Liver (tissue), 9 donors: Measurements from ENCODE around the gene BLID. TPM values are rescaled to one million over a fixed set of nuclear protein-coding genes. Genes with fewer than 3 reads are reported as not detected.

Experiments used
- DNase-seq: peaks from one replicate; pipeline ENCODE4 v3.0.0-alpha.2; 2017; ENCODE audit warnings: low spot score
- H3K27ac ChIP-seq, 2 donors: one replicate each; pipeline ENCODE4 v1.7.0; 2013; ENCODE audit warnings: inconsistent platforms in 2 of 2, low read length in 2 of 2, control low read depth in 1 of 2, low read depth in 1 of 2, mild to moderate bottlenecking in 1 of 2
- H3K27me3 ChIP-seq, 4 donors: one replicate each; pipeline versions ENCODE4 v1.6.1 to v1.7.0; 2013; ENCODE audit warnings: low read length in 3 of 4, inconsistent platforms in 1 of 4, mild to moderate bottlenecking in 1 of 4, moderate library complexity in 1 of 4; ENCODE audit not compliant: control insufficient read depth in 4 of 4, insufficient read depth in 4 of 4
- H3K36me3 ChIP-seq, 4 donors: one replicate each; pipeline versions ENCODE4 v1.6.1 to v1.7.0; 2013; ENCODE audit warnings: low read length in 3 of 4, mild to moderate bottlenecking in 3 of 4, low read depth in 1 of 4, moderate library complexity in 1 of 4; ENCODE audit not compliant: control insufficient read depth in 4 of 4, insufficient read depth in 3 of 4
- H3K4me1 ChIP-seq, 4 donors: one replicate each; pipeline versions ENCODE4 v1.6.1 to v1.7.0; 2013; ENCODE audit warnings: low read length in 3 of 4, mild to moderate bottlenecking in 3 of 4, moderate library complexity in 1 of 4; ENCODE audit not compliant: control insufficient read depth in 4 of 4, insufficient read depth in 4 of 4
- H3K4me3 ChIP-seq, 3 donors: one replicate each; pipeline versions ENCODE4 v1.6.1 to v1.7.0; 2013; ENCODE audit warnings: low read length in 3 of 3, control low read depth in 1 of 3, low read depth in 1 of 3, mild to moderate bottlenecking in 1 of 3
- H3K9ac ChIP-seq, 2 donors: one replicate each; pipeline ENCODE4 v1.7.0; 2013; ENCODE audit warnings: low read length in 2 of 2, mild to moderate bottlenecking in 2 of 2, moderate library complexity in 2 of 2, control low read depth in 1 of 2, low read depth in 1 of 2
- H3K9me3 ChIP-seq, 4 donors: one replicate each; pipeline versions ENCODE4 v1.6.1 to v1.7.0; 2013; ENCODE audit warnings: low read length in 3 of 4; ENCODE audit not compliant: control insufficient read depth in 4 of 4
- ATF3 ChIP-seq: IDR thresholded peaks from 2 replicates; pipeline ENCODE4 v1.6.1; 2016; ENCODE audit warnings: antibody characterized with exemption
- CTCF ChIP-seq: fragments of 150-350 bp; IDR thresholded peaks from 2 replicates; pipeline ENCODE4 v1.5.1; 2017; ENCODE audit warnings: improper control_type of control experiment, low read depth, low read length; ENCODE audit not compliant: missing input control
- EGR1 ChIP-seq, 2 donors: IDR thresholded peaks; 2 replicates each; pipeline ENCODE4 v1.6.1; 2016 to 2018; ENCODE audit warnings: antibody characterized with exemption in 2 of 2, low read depth in 2 of 2
- FOXA1 ChIP-seq: IDR thresholded peaks from 2 replicates; pipeline ENCODE4 v1.6.1; 2016; ENCODE audit warnings: antibody characterized with exemption
- FOXA2 ChIP-seq: IDR thresholded peaks from 2 replicates; pipeline ENCODE4 v1.6.1; 2016; ENCODE audit warnings: antibody characterized with exemption
- HNF4A ChIP-seq, 2 donors: conservative IDR thresholded peaks; 2 replicates each; pipeline ENCODE4 v1.6.1; 2016; ENCODE audit warnings: antibody characterized with exemption in 2 of 2, mild to moderate bottlenecking in 2 of 2
- HNF4G ChIP-seq: IDR thresholded peaks from 2 replicates; pipeline ENCODE4 v1.6.1; 2016; ENCODE audit warnings: antibody characterized with exemption
- JUND ChIP-seq, 2 donors: IDR thresholded peaks; 2 replicates each; pipeline ENCODE4 v1.6.1; 2016; ENCODE audit warnings: antibody characterized with exemption in 2 of 2
- MAX ChIP-seq: IDR thresholded peaks from 2 replicates; pipeline ENCODE4 v1.6.1; 2016; ENCODE audit warnings: antibody characterized with exemption
- NR2F2 ChIP-seq: IDR thresholded peaks from 2 replicates; pipeline ENCODE4 v1.6.1; 2016; ENCODE audit warnings: antibody characterized with exemption
- RAD21 ChIP-seq, 2 donors: IDR thresholded peaks; 2 replicates each; pipeline ENCODE4 v1.6.1; 2016; ENCODE audit warnings: antibody characterized with exemption in 2 of 2, mild to moderate bottlenecking in 2 of 2
- RXRA ChIP-seq, 2 donors: IDR thresholded peaks; 2 replicates each; pipeline ENCODE4 v1.6.1; 2017 to 2018; ENCODE audit warnings: antibody characterized with exemption in 2 of 2, mild to moderate bottlenecking in 1 of 2
- SP1 ChIP-seq: IDR thresholded peaks from 2 replicates; pipeline ENCODE4 v1.6.1; 2018; ENCODE audit warnings: antibody characterized with exemption, mild to moderate bottlenecking
- TAF1 ChIP-seq: conservative IDR thresholded peaks from 2 replicates; pipeline ENCODE4 v1.6.1; 2016; ENCODE audit warnings: antibody characterized with exemption, mild to moderate bottlenecking
- ZBTB33 ChIP-seq: IDR thresholded peaks from 2 replicates; pipeline ENCODE4 v1.6.1; 2016; ENCODE audit warnings: antibody characterized with exemption
- WGBS: extraction: QIAGEN DNeasy Blood & Tissue Kit; methylation state at CpG from one replicate; pipeline ENCODE4 v1.1.7; 2013; 5-methylcytosine and 5-hydroxymethylcytosine counted together
- polyA plus RNA-seq, 2 donors: library from polyadenylated mRNA; stranded (reverse) in 1 of 2; unstranded in 1 of 2; fragments of 200-250 nt in 1 of 2; fragments of >200 nt in 1 of 2; fragmentation: Nextera tagmentation in 1 of 2; extraction: Ambion mirVana in 1 of 2; gene quantifications; one replicate each; pipeline versions ENCODE4 v1.2.1 to v1.2.3, GENCODE V29; 2013 to 2015
- total RNA-seq, 2 donors: library from RNA; depleted of rRNA; stranded (reverse); fragments of >200 nt; gene quantifications; one replicate each; pipeline ENCODE4 v1.2.3, GENCODE V29; 2014
- donor health status: healthy.
- donor health status: healthy.
- donor health status: healthy.
- donor health status: healthy.
- donor health status: healthy.

BLID gene
- total and polyA plus RNA-seq, 4 donors = 0.18 to 0.84 (median 0.33) TPM; not detected in 1

GRCh38 chr11:122089111-122089510, 26.9 kb downstream of the BLID start:
- H3K9ac ChIP-seq = no peak overlapping the region
- no peaks in the 10 kb centered on the region for H3K4me1 ChIP-seq
- no peaks in the 10 kb centered on the region for H3K27me3 ChIP-seq
- H3K9me3 ChIP-seq = no peaks in the 10 kb centered on the region
- WGBS = 84% methylated on average over 1 of the region's 1 CpG
- TF ChIP-seq ZBTB33 (no peak), RAD21 (IDR thresholded peaks at IDR 0.05) (no peak), HNF4A (conservative IDR thresholded peaks at IDR 0.05) (no peak), CTCF (no peak), TAF1 (no peak), FOXA2 (no peak), HNF4G (no peak), MAX (no peak), ATF3 (no peak), JUND (IDR thresholded peaks at IDR 0.05) (no peak), RXRA (IDR thresholded peaks at IDR 0.05) (no peak), SP1 (no peak), NR2F2 (no peak)
- H3K27ac ChIP-seq = no peak overlapping the region
- no peak overlapping the region for H3K4me3 ChIP-seq
- peaks cover 0 to 2% (median 0%) of the 10 kb centered on the region in 4 donors for H3K36me3 ChIP-seq
- DNase-seq = no peak

GRCh38 chr11:122085712-122086111, 30.3 kb downstream of the BLID start:
- Histone ChIP-seq H3K9ac (no peak overlapping the region), H3K9me3 (no peaks in the 10 kb centered on the region), H3K36me3 (no peaks in the 10 kb centered on the region), H3K4me1 (no peaks in the 10 kb centered on the region), H3K27ac (no peak overlapping the region), H3K4me3 (no peak overlapping the region), H3K27me3 (no peaks in the 10 kb centered on the region)
- no peak for TF ChIP-seq MAX
- TF ChIP-seq ATF3 = no peak
- no peak for TF ChIP-seq HNF4A (conservative IDR thresholded peaks at IDR 0.05)
- TF ChIP-seq FOXA2 = no peak
- no peak for TF ChIP-seq EGR1 (IDR thresholded peaks at IDR 0.05; ENCODE audit: low read depth in 2 of 2)
- no peak for TF ChIP-seq JUND (IDR thresholded peaks at IDR 0.05)
- no peak for TF ChIP-seq FOXA1
- TF ChIP-seq HNF4G = no peak
- no peak for TF ChIP-seq SP1
- no peak for TF ChIP-seq CTCF
- no peak for TF ChIP-seq TAF1
- 70% methylated on average over 3 of the region's 3 CpGs for WGBS
- DNase-seq = no peak
